SU-DHL-6 (cell line): ENCODE results near the gene ALDH4A1.

Source experiments
- EZH2phosphoT487 ChIP-seq: fragments of 200-600 bp; sonication (generic), shearing (Covaris generic); conservative IDR thresholded peaks from 2 replicates; pipeline ENCODE4 v1.6.1; 2018; ENCODE audit warnings: mild to moderate bottlenecking, antibody characterized with exemption, low read length, moderate library complexity, mixed read lengths
- TF ChIP-seq, protein P1 (sequence below): fragments of 200-600 bp; sonication (generic); IDR thresholded peaks from one replicate; pipeline ENCODE4 v1.5.1; 2017; ENCODE audit warnings: antibody characterized with exemption, mild to moderate bottlenecking, low read length, moderate library complexity; ENCODE audit not compliant: insufficient read depth, poor library complexity, severe bottlenecking

DNA sequence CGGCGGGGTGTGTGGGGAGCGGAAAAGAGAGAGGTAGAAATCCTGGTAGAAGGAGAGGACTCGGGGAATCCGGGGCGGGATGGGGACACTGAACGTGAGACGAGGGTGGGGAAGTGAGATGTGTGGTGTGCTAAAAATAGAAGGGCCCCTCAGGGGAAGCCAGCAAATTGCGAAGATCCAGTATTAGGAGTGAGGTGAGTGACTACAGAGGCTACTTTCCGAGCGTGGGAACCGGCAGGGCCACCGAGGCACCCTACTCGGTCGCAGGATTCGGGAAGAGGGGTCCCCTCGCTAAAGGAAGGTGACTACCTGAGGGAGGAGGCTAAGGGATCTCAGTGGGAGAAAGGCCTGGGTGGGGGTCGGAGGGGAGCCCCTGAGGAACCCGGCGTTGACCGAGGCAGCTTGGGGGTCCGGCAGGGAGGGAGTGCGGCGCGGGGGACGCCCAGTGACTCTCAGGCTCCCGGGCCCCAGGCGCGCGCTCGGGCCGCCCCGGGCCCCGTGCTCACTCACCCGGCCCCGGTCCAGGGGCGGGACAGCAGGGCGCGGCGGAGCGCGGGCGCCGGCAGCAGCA lies 318 bp downstream of the ALDH4A1 start:
- TF ChIP-seq, protein P1, sequence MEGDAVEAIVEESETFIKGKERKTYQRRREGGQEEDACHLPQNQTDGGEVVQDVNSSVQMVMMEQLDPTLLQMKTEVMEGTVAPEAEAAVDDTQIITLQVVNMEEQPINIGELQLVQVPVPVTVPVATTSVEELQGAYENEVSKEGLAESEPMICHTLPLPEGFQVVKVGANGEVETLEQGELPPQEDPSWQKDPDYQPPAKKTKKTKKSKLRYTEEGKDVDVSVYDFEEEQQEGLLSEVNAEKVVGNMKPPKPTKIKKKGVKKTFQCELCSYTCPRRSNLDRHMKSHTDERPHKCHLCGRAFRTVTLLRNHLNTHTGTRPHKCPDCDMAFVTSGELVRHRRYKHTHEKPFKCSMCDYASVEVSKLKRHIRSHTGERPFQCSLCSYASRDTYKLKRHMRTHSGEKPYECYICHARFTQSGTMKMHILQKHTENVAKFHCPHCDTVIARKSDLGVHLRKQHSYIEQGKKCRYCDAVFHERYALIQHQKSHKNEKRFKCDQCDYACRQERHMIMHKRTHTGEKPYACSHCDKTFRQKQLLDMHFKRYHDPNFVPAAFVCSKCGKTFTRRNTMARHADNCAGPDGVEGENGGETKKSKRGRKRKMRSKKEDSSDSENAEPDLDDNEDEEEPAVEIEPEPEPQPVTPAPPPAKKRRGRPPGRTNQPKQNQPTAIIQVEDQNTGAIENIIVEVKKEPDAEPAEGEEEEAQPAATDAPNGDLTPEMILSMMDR: no peak
- no peak for TF ChIP-seq EZH2phosphoT487
